Activated T-helper 17 cell treated with anti-CD3 and anti-CD28 coated beads, Interleukin-2, amount 50 U/mL, for 72 hours (primary cell): ENCODE results near the gene ALDH5A1. TPM values are rescaled to one million over a fixed set of nuclear protein-coding genes. Genes with fewer than 3 reads are reported as not detected.

ENCODE experiments used
- ATAC-seq: fragments of 150-1000 bp; cut with Tn5 transposase; replicated peaks from 2 replicates; pipeline ENCODE4 v1.10.0; 2021; ENCODE audit warnings: mild to moderate bottlenecking, moderate library complexity
- H3K27ac Mint-ChIP-seq: one replicate; pipeline ENCODE4 v1.8.0; 2022; ENCODE audit warnings: mixed read lengths
- H3K27me3 Mint-ChIP-seq: one replicate; pipeline ENCODE4 v1.8.0; 2022; ENCODE audit warnings: mixed read lengths
- H3K36me3 Mint-ChIP-seq: one replicate; pipeline ENCODE4 v1.8.0; 2022; ENCODE audit warnings: low read depth, mild to moderate bottlenecking, mixed read lengths
- H3K4me1 Mint-ChIP-seq: one replicate; pipeline ENCODE4 v1.8.0; 2022; ENCODE audit warnings: mixed read lengths
- H3K4me3 Mint-ChIP-seq: one replicate; pipeline ENCODE4 v1.8.0; 2022; ENCODE audit warnings: mild to moderate bottlenecking, mixed read lengths
- H3K9me3 Mint-ChIP-seq: one replicate; pipeline ENCODE4 v1.8.0; 2022; ENCODE audit warnings: mixed read lengths
- total RNA-seq, 2 donors: library from RNA; stranded (reverse); gene quantifications; one replicate each; pipeline ENCODE4 v1.2.3, GENCODE V29; 2022

The ALDH5A1 gene
- total RNA-seq, 2 donors from 2014 or later, result 4.5 to 6.4 TPM

GRCh38 chr6:24472181-24472580, 22.6 kb upstream of the ALDH5A1 start:
- Mint-ChIP-seq H3K27me3 (no peaks in the 10 kb centered on the region), H3K4me3 (no peak overlapping the region), H3K9me3 (no peaks in the 10 kb centered on the region), H3K36me3 (no peaks in the 10 kb centered on the region), H3K4me1 (no peaks in the 10 kb centered on the region), H3K27ac (no peak overlapping the region)
- no peak for ATAC-seq

GRCh38 chr6:24476631-24477030, 18.1 kb upstream of the ALDH5A1 start:
- H3K4me3 Mint-ChIP-seq, result no peak overlapping the region
- no peak overlapping the region for H3K27ac Mint-ChIP-seq
- H3K4me1 Mint-ChIP-seq, result no peaks in the 10 kb centered on the region
- ATAC-seq, result no peak
- no peaks in the 10 kb centered on the region for H3K9me3 Mint-ChIP-seq
- no peaks in the 10 kb centered on the region for H3K27me3 Mint-ChIP-seq
- no peaks in the 10 kb centered on the region for H3K36me3 Mint-ChIP-seq

DNA sequence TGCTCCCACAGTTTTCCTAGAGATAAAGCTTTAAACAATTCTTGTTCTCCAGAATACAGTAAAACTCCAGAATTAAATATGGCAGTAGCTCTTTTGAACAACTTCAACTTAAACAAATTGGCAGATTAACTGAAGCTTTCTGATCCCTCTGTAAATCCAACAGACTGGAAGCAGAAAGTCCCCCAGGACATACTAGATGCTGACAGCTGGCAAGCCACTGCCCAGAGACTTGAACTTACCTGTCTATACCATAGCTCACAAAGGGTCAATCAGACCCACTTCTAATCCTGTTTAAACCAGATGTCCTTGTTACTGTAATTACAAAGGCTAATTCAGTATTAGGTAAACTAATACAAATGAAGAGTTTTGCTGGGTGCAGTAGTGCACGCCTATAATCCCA, 17.7 kb upstream of the ALDH5A1 start:
- Mint-ChIP-seq H3K4me1 (no peaks in the 10 kb centered on the region), H3K36me3 (no peaks in the 10 kb centered on the region), H3K4me3 (no peak overlapping the region), H3K9me3 (no peaks in the 10 kb centered on the region), H3K27me3 (no peaks in the 10 kb centered on the region), H3K27ac (no peak overlapping the region)
- ATAC-seq, result no peak

GRCh38 chr6:24478903-24479302, 15.9 kb upstream of the ALDH5A1 start:
- H3K9me3 Mint-ChIP-seq, result no peaks in the 10 kb centered on the region
- no peaks in the 10 kb centered on the region for H3K36me3 Mint-ChIP-seq
- ATAC-seq, result no peak
- no peaks in the 10 kb centered on the region for H3K27me3 Mint-ChIP-seq
- no peak overlapping the region for H3K4me3 Mint-ChIP-seq
- H3K27ac Mint-ChIP-seq, result no peak overlapping the region
- no peaks in the 10 kb centered on the region for H3K4me1 Mint-ChIP-seq

DNA sequence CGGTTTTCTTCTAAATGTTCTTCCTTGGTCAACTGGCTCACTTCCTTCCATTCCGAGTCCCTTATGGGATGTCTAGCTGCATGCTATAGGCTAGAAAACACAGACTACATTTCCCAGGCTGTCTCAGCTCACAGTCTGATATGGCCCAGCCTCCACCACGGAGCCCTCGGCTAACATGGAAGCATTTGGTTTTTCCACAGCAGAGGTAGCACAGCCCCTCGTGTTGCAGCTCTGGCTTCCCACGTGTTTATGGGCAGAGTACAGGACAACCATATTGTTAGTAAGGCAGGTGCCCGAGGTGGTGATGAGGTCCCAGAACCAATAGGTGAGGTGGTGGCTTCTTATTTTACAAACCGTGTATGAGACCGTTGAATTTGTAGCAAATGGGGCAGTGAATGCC, 14.1 kb upstream of the ALDH5A1 start:
- H3K9me3 Mint-ChIP-seq, result no peaks in the 10 kb centered on the region
- H3K27me3 Mint-ChIP-seq, result no peaks in the 10 kb centered on the region
- no peak overlapping the region for H3K4me3 Mint-ChIP-seq

GRCh38 chr6:24481449-24481848, 13.3 kb upstream of the ALDH5A1 start:
- Mint-ChIP-seq H3K9me3 (no peaks in the 10 kb centered on the region), H3K27me3 (no peaks in the 10 kb centered on the region), H3K27ac (no peak overlapping the region), H3K36me3 (no peaks in the 10 kb centered on the region), H3K4me3 (no peak overlapping the region), H3K4me1 (no peaks in the 10 kb centered on the region)
- ATAC-seq, result no peak

More for the DNA sequence above, 14.1 kb upstream of the ALDH5A1 start:
- ATAC-seq, result no peak
- no peaks in the 10 kb centered on the region for H3K36me3 Mint-ChIP-seq
- no peaks in the 10 kb centered on the region for H3K4me1 Mint-ChIP-seq
- no peak overlapping the region for H3K27ac Mint-ChIP-seq

DNA sequence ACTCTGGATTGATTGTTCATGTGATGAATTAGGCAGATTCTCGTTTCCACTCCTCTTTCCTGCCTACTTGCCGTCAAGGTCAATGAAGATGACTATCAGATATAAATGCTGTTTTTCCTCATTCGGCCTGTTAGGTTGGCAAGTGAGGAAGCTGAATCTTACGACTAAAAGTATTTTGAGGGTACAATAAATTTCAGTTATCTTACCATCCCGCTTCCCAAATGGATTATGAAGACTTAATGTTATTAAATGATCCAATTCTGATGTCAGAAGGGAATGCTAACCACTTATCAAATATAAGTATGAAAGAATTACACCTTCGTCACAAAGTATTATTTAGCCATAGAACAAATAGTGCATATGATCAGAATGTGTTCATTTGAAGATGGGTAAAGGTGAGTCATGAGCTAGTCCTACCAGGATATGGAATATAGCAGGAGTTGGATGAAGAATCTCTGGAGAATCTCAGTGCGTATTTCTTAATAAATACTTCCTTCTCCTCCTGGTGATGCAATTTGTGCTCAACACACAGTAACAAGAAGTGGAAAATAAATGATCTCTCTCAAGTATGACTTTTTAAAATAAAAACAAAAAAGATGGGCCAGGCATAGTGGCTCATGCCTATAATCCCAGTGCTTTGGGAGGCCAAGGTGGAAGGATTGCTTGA, 10.0 kb upstream of the ALDH5A1 start:
- H3K4me1 Mint-ChIP-seq, result no peaks in the 10 kb centered on the region

DNA sequence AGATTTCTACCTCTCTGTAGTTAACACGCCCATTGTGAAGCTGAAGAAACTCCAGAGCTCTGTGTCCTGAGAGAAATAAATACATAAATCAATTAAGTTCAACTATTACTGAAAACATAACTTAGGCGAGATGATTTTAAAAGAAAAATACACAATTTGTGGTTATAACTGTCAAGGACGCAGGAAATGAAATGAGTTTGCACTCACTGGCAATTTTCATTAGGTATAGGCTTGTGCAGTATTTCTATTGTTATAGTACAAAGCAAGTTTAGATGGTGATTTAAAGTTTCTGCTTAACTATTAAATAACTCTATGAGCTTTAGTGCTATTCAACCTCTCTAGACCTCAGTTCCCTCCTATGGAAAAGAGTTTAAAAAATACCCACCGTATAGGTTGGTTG, 8.7 kb upstream of the ALDH5A1 start:
- Mint-ChIP-seq H3K4me1 (no peaks in the 10 kb centered on the region), H3K4me3 (no peak overlapping the region), H3K36me3 (no peaks in the 10 kb centered on the region), H3K27me3 (no peaks in the 10 kb centered on the region), H3K27ac (no peak overlapping the region), H3K9me3 (no peaks in the 10 kb centered on the region)
- no peak for ATAC-seq

More for the DNA sequence above, 10.0 kb upstream of the ALDH5A1 start:
- no peaks in the 10 kb centered on the region for H3K27me3 Mint-ChIP-seq
- no peaks in the 10 kb centered on the region for H3K9me3 Mint-ChIP-seq
- no peaks in the 10 kb centered on the region for H3K36me3 Mint-ChIP-seq
- no peak overlapping the region for H3K4me3 Mint-ChIP-seq
- no peak overlapping the region for H3K27ac Mint-ChIP-seq
- no peak for ATAC-seq

- Mint-ChIP-seq H3K4me1 (peaks cover 8% of the 10 kb centered on the region), H3K27me3 (no peaks in the 10 kb centered on the region), H3K4me3 (no peak within 1 kb of the TSS), H3K27ac (no peak within 1 kb of the TSS), H3K9me3 (no peaks in the 10 kb centered on the region), H3K36me3 (no peaks in the 10 kb centered on the region)
- ATAC-seq, result no peak
Measured at GRCh38 chr6:24489470-24489869, 5.3 kb upstream of the ALDH5A1 start, which contains the start of gene GPLD1. Gene GPLD1, minus strand, starts transcription at chr6:24489578. Its CDS starts 67 bp downstream, at chr6:24489511.

DNA sequence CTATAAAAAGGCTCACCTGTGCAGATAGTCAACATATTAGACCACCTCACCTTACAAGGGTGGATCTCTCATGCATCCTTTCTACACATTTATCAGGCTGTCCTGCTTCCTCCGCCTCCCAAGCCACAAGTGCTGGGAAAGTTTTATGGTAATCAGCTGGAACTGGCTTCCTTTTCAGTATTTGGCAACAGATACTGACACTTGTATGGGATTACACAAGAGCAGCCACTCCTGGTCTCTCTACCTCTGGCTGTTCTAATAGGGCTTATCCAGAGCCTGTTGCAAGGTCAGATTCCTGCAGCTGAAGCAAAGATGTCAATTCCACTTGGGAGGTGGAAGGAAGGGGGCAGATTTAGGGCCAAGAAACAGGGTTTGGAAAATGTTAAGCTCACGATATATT, 4.9 kb upstream of the ALDH5A1 start:
- no peaks in the 10 kb centered on the region for H3K9me3 Mint-ChIP-seq
- no peak overlapping the region for H3K4me3 Mint-ChIP-seq
- ATAC-seq, result no peak
- H3K27ac Mint-ChIP-seq, result no peak overlapping the region
- H3K4me1 Mint-ChIP-seq, result peaks cover 8% of the 10 kb centered on the region
- H3K36me3 Mint-ChIP-seq, result no peaks in the 10 kb centered on the region
- H3K27me3 Mint-ChIP-seq, result no peaks in the 10 kb centered on the region

- Mint-ChIP-seq H3K27me3 (no peaks in the 10 kb centered on the region), H3K27ac (no peak overlapping the region), H3K9me3 (no peaks in the 10 kb centered on the region), H3K36me3 (no peaks in the 10 kb centered on the region), H3K4me1 (peaks cover 8% of the 10 kb centered on the region), H3K4me3 (no peak overlapping the region)
- ATAC-seq, result no peak
Measured at GRCh38 chr6:24490948-24491347, 3.8 kb upstream of the ALDH5A1 start.

DNA sequence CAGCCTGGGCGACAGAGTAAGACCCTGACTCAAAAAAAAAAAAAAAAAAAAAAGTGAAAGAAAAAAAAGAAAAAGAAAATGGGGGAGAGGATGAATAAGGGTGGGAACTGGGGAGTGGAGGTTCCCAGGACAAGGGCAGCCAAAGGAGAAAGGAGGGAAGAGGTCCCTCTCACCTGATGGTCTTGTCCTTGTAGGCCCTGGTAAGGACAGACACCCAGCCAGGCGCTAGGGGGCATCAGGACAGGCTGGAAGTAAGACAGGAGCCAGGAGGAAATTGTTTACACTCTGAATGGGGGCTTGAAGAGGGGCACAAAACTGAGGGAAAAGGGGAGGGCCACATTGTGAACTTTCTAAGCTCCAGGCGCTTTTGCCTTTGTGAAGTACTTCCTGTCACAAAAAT, 2.3 kb upstream of the ALDH5A1 start:
- no peak overlapping the region for H3K27ac Mint-ChIP-seq
- peaks cover 8% of the 10 kb centered on the region for H3K4me1 Mint-ChIP-seq
- no peaks in the 10 kb centered on the region for H3K27me3 Mint-ChIP-seq
- ATAC-seq, result no peak
- H3K9me3 Mint-ChIP-seq, result peaks cover 4% of the 10 kb centered on the region
- H3K36me3 Mint-ChIP-seq, result no peaks in the 10 kb centered on the region
- no peak overlapping the region for H3K4me3 Mint-ChIP-seq

GRCh38 chr6:24493945-24494820, 586 bp upstream of the ALDH5A1 start:
- H3K27me3 Mint-ChIP-seq, result no peaks in the 10 kb centered on the region
- H3K4me1 Mint-ChIP-seq, result peaks cover 8% of the 10 kb centered on the region
- H3K36me3 Mint-ChIP-seq, result no peaks in the 10 kb centered on the region
- peaks cover 4% of the 10 kb centered on the region for H3K9me3 Mint-ChIP-seq
- H3K4me3 Mint-ChIP-seq, result peak overlapping the region; percentile 90
- peak overlapping the region; percentile 71 for H3K27ac Mint-ChIP-seq
- ATAC-seq, result peak; percentile 8

GRCh38 chr6:24497254-24497970, 2.6 kb downstream of the ALDH5A1 start:
- no peak overlapping the region for H3K4me3 Mint-ChIP-seq
- no peaks in the 10 kb centered on the region for H3K27me3 Mint-ChIP-seq
- no peaks in the 10 kb centered on the region for H3K36me3 Mint-ChIP-seq
- H3K27ac Mint-ChIP-seq, result no peak overlapping the region
- ATAC-seq, result no peak
- peaks cover 4% of the 10 kb centered on the region for H3K9me3 Mint-ChIP-seq
- peaks cover 8% of the 10 kb centered on the region for H3K4me1 Mint-ChIP-seq
